Vagina (tissue), 2 donors: ENCODE measurements around the gene CREB3L2. TPM values are rescaled to one million over a fixed set of nuclear protein-coding genes. Genes with fewer than 3 reads are reported as not detected.

ENCODE experiments used
- DNase-seq, 2 donors: peaks; one replicate each; pipeline ENCODE4 v3.0.0-alpha.2; 2017; ENCODE audit errors: extremely low spot score in 2 of 2
- H3K27ac ChIP-seq: fragments of 200-600 bp; sonication (generic); one replicate; pipeline ENCODE4 v1.5.1; 2019
- H3K27me3 ChIP-seq: fragments of 200-600 bp; sonication (generic); one replicate; pipeline ENCODE4 v1.5.1; 2019
- H3K36me3 ChIP-seq, 2 donors: fragments of 200-600 bp; sonication (generic); one replicate each; pipeline ENCODE4 v1.5.1; 2017 to 2019
- H3K4me1 ChIP-seq: fragments of 200-600 bp; sonication (generic); one replicate; pipeline ENCODE4 v1.5.1; 2019
- H3K4me3 ChIP-seq, 2 donors: fragments of 200-600 bp; sonication (generic); 1 replicate in 1 of 2; 2 replicates in 1 of 2; pipeline ENCODE4 v1.5.1; 2016 to 2019
- H3K9me3 ChIP-seq: fragments of 200-600 bp; sonication (generic); one replicate; pipeline ENCODE4 v1.5.1; 2019
- CTCF ChIP-seq, 3 experiments: fragments of 450-650 bp in 2 of 3; fragments of 200-600 bp in 1 of 3; sonication (generic) in 1 of 3; IDR thresholded peaks; one replicate each; pipeline ENCODE4 v1.5.1; 2017 to 2019; ENCODE audit warnings: antibody characterized with exemption in 3 of 3, mild to moderate bottlenecking in 2 of 3, moderate library complexity in 2 of 3
- POLR2A ChIP-seq, 2 donors: fragments of 450-650 bp; IDR thresholded peaks; one replicate each; pipeline ENCODE4 v1.6.1; 2017; ENCODE audit warnings: antibody characterized with exemption in 2 of 2, mild to moderate bottlenecking in 2 of 2, moderate library complexity in 2 of 2
- POLR2AphosphoS5 ChIP-seq, 2 donors: sonication (generic); formaldehyde crosslinking; IDR thresholded peaks; one replicate each; pipeline ENCODE4 v1.9.0; 2017; ENCODE audit warnings: antibody characterized with exemption in 2 of 2, mild to moderate bottlenecking in 2 of 2, low read depth in 1 of 2; ENCODE audit not compliant: insufficient read depth in 1 of 2
- intact Hi-C: fragments of 100-400 bp; cut with DNase I; formaldehyde crosslinking; loops from one replicate; pipeline ENCODE4 v1.15.1; 2023
- total RNA-seq: library from RNA; depleted of rRNA; stranded (reverse); fragments of >200 nt; gene quantifications from one replicate; pipeline ENCODE4 v1.2.3, GENCODE V29; 2016

CREB3L2 gene
- total RNA-seq, 1 donor from 2014 or later, result 28.7 TPM

DNA sequence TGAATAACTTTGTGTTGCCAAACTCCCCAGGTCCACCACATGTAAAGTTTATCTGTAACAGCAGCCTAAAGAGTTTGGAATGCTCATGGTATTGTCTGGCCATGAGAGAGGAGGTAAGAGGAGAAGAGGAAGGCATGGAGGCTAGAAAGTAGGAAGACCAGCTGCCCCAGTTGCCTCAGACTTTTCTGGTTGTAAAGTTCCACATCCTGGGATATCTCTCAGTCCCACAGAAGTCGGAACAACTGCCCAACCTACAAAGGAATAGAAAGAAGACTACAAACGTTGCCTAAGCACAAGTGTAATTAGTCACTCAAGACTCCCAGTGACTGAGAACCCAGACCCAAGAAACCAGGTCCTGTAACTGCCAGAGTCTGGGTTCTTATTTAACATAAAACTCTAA lies 47.3 kb downstream of the CREB3L2 start:
- intact Hi-C loops, result no loop called here
- Histone ChIP-seq H3K4me1 (peaks cover 71% of the 10 kb centered on the region), H3K36me3 (no peaks in the 10 kb centered on the region), H3K9me3 (no peaks in the 10 kb centered on the region), H3K4me3 (no peak overlapping the region), H3K27ac (peak overlapping the region; percentile 24), H3K27me3 (no peaks in the 10 kb centered on the region)
- TF ChIP-seq CTCF (IDR thresholded peaks at IDR 0.05) (no peak), POLR2A (IDR thresholded peaks at IDR 0.05) (no peak), POLR2AphosphoS5 (IDR thresholded peaks at IDR 0.05; ENCODE audit: insufficient read depth in 1 of 2, low read depth in 1 of 2) (no peak)
- no peak for DNase-seq

DNA sequence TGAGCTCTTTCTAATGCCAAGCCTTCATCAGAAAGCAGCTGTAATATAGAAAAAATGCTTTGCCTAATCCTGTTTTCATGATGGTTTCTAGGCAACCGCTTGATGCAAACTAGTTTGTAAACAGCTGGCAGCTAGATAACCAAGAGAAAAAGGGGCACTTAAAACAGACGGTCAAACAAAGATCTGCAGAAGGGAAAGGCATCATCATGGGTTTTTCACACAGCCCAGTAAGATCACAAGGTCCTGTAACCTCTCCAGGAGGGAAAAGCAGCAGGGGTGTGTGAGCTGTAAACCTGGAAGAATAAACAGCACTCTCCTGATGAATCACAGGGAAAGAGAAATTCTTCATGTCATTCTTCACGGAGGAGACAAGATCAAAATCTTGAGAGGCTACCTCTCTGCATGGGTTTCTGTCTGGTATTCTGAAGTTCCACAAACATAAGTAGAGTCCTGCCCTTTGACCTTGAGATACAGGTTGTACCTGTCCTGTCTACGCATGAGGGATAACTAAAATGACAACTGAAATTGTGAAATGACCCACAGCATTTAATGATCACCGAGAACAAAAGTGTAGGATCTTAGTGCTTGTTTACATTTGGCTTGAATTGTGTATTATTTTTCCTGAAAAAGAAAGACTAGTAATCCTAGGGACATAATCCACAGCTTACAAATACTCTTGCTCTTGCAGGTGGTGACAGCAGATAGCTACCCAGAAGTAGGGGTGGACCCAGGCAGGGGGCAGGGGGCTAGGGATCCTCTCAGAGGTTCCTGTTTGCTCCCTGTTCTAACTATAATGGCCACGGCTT lies 48.0 kb downstream of the CREB3L2 start:
- DNase-seq, result no peak
- intact Hi-C loops, result no loop called here
- no peaks in the 10 kb centered on the region for H3K27me3 ChIP-seq
- H3K4me1 ChIP-seq, result peaks cover 66% of the 10 kb centered on the region
- no peak overlapping the region for H3K4me3 ChIP-seq
- H3K27ac ChIP-seq, result peak overlapping the region; percentile 24
- no peak for TF ChIP-seq POLR2AphosphoS5 (IDR thresholded peaks at IDR 0.05; ENCODE audit: insufficient read depth in 1 of 2, low read depth in 1 of 2)
- no peaks in the 10 kb centered on the region for H3K9me3 ChIP-seq
- H3K36me3 ChIP-seq, result no peaks in the 10 kb centered on the region

DNA sequence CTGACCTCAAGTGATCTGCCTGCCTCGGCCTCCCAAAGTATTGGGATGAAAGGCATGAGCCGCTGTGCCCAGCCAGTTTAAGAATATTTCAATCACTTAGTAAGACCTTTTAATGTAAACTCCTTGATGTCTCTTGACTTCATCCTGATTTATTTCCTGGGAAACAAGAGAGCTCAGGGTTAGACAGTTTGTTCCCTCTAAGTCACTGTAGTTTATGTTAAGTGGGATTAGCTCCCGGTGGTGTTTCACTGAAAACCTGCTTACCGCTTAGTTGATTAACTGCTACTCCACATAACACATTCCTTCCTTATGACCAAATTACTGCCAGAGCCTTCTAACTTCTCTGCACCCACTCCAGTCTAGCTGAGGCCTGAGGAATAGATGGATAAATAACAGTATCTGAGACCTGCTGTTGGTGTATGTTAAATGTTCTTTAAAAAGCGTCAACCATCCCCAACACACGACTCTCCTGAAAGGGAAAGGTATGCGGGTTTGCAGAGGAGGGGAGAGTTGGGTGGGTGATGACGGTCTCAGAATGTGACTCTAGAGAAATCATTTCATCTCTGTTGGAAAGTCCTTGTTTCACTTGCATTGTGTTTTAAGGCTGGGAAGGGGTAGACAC lies 48.7 kb downstream of the CREB3L2 start:
- H3K4me3 ChIP-seq, result no peak overlapping the region

DNA sequence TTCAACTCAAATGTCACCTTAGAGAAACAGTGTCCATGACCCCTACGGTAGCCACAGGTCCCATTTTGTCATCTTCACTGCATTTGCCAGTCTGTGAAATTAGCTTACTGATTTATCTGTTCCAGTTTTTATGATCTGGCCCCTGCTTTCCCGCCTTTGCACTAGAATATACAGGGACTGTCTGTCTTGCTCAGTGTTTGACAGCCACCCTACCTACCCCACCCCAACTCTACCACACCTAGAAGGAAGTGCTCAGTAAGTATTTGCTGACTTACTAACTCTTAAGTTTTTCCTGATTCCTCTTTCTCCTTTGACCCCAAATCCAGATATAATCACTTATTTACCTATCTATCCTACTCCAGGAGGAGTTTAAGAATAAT lies 49.5 kb downstream of the CREB3L2 start:
- H3K36me3 ChIP-seq, result no peaks in the 10 kb centered on the region
- H3K27ac ChIP-seq, result peak overlapping the region; percentile 24
- peaks cover 51% of the 10 kb centered on the region for H3K4me1 ChIP-seq
- H3K4me3 ChIP-seq, result no peak overlapping the region
- intact Hi-C loops, result no loop called here
- TF ChIP-seq POLR2A (IDR thresholded peaks at IDR 0.05) (no peak), CTCF (IDR thresholded peaks at IDR 0.05) (no peak), POLR2AphosphoS5 (IDR thresholded peaks at IDR 0.05; ENCODE audit: insufficient read depth in 1 of 2, low read depth in 1 of 2) (no peak)
- DNase-seq, result no peak
- no peaks in the 10 kb centered on the region for H3K9me3 ChIP-seq
- H3K27me3 ChIP-seq, result no peaks in the 10 kb centered on the region

More for the DNA sequence above, 48.7 kb downstream of the CREB3L2 start:
- H3K27me3 ChIP-seq, result no peaks in the 10 kb centered on the region
- TF ChIP-seq POLR2A (IDR thresholded peaks at IDR 0.05) (no peak), POLR2AphosphoS5 (IDR thresholded peaks at IDR 0.05; ENCODE audit: insufficient read depth in 1 of 2, low read depth in 1 of 2) (no peak), CTCF (IDR thresholded peaks at IDR 0.05) (no peak)
- H3K36me3 ChIP-seq, result no peaks in the 10 kb centered on the region
- intact Hi-C loops, result no loop called here
- no peaks in the 10 kb centered on the region for H3K9me3 ChIP-seq
- H3K27ac ChIP-seq, result peak overlapping the region; percentile 24
- no peak for DNase-seq
- peaks cover 58% of the 10 kb centered on the region for H3K4me1 ChIP-seq

DNA sequence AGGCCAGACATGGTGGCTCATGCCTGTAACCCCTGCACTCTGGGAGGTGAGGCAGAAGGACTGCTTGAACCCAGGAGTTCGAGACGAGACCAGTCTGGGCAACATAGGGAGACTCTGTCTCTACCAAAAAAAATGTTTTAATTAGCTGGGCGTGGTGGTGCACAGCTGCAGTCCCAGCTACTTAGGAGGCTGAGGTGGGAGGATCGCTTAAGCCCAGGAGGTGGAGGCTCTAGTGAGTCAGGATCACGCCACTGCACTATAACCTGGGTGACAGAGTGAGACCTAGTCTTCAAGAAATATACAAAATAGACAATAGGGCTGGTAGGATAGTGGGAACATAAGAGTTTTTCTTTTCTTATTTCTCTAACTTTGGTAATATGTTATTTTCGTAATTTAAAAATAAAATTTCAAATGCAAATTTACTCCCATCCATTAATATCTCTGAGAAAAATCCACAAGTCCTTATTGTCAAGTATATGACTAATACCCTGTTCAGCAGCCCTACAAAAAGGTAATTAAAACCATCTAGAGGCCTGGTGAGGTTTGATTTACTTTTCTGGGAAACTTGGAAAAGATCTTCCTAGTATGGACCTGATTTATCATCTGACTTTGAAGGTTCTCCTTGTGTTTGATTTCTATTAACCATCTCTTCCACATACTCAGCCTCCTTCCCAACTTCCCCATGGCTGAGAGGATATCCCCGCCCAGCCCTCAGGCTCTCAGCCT lies 50.0 kb downstream of the CREB3L2 start:
- no peak overlapping the region for H3K27ac ChIP-seq
- no peak for TF ChIP-seq POLR2A (IDR thresholded peaks at IDR 0.05)
- TF ChIP-seq POLR2AphosphoS5 (IDR thresholded peaks at IDR 0.05; ENCODE audit: insufficient read depth in 1 of 2, low read depth in 1 of 2), result no peak
- H3K36me3 ChIP-seq, result no peaks in the 10 kb centered on the region
- DNase-seq, result no peak
- intact Hi-C loops, result no loop called here
- H3K9me3 ChIP-seq, result no peaks in the 10 kb centered on the region
- H3K4me3 ChIP-seq, result no peak overlapping the region
- H3K4me1 ChIP-seq, result peaks cover 45% of the 10 kb centered on the region
- H3K27me3 ChIP-seq, result no peaks in the 10 kb centered on the region
